Measurements from ENCODE around the gene HSPA1L. TPM values are rescaled to one million over a fixed set of nuclear protein-coding genes. Genes with fewer than 3 reads are reported as not detected.
"Not testable (repeated sequence)": the region's sequence is repeated elsewhere in the genome, so short reads cannot be mapped to it uniquely, and the experiment has no call there.

The HSPA1L gene
- total RNA-seq, 1 donor from 2014 or later: 0.85 TPM

GRCh38 chr6:31813465-31813849 lies 1.6 kb downstream of the HSPA1L start:
- DNase-seq: no peak

GRCh38 chr6:31811645-31812044 lies 3.4 kb downstream of the HSPA1L start:
- no peak for DNase-seq

- DNase-seq: not testable (repeated sequence)
These were observed 6.5 kb downstream of the HSPA1L start for GRCh38 chr6:31808599-31808998.

- peak; percentile 97 for DNase-seq
These were observed 8.4 kb downstream of the HSPA1L start, which contains the start of gene LSM2 for GRCh38 chr6:31806470-31807272. LSM2 (minus strand) TSS chr6:31806966; CDS start chr6:31806757, 209 bp downstream.

- no peak for DNase-seq
These were observed 9.1 kb downstream of the HSPA1L start for GRCh38 chr6:31805939-31806469.

GRCh38 chr6:31801031-31801927 lies 13.8 kb downstream of the HSPA1L start:
- not testable (repeated sequence) for DNase-seq

GRCh38 chr6:31799781-31800180 lies 15.3 kb downstream of the HSPA1L start:
- no peak for DNase-seq

GRCh38 chr6:31797588-31797987 lies 17.5 kb downstream of the HSPA1L start:
- DNase-seq: peak; percentile 44

GRCh38 chr6:31796993-31797385 lies 18.1 kb downstream of the HSPA1L start:
- DNase-seq: no peak

GRCh38 chr6:31795616-31796298 lies 19.3 kb downstream of the HSPA1L start, which contains the start of gene VARS1:
VARS1 (minus strand) TSS chr6:31795752; CDS start chr6:31795217, 535 bp downstream.
- DNase-seq: peak; percentile 94

GRCh38 chr6:31794866-31795615 lies 20.0 kb downstream of the HSPA1L start:
- peak; percentile 23 for DNase-seq

GRCh38 chr6:31794294-31794865 lies 20.7 kb downstream of the HSPA1L start:
- DNase-seq: peak; percentile 41

- not testable (repeated sequence) for DNase-seq
These were observed 21.2 kb downstream of the HSPA1L start for GRCh38 chr6:31793927-31794245.

GRCh38 chr6:31792761-31793171 lies 22.3 kb downstream of the HSPA1L start:
- DNase-seq: peak; percentile 65

- no peak for DNase-seq
These were observed 23.1 kb downstream of the HSPA1L start for GRCh38 chr6:31792090-31792374.

GRCh38 chr6:31791324-31792089 lies 23.6 kb downstream of the HSPA1L start:
- peak; percentile 68 for DNase-seq

- DNase-seq: no peak
These were observed 29.6 kb downstream of the HSPA1L start for GRCh38 chr6:31785475-31785874.

GRCh38 chr6:31784098-31784925 lies 30.8 kb downstream of the HSPA1L start:
- DNase-seq: no peak

GRCh38 chr6:31782126-31782855 lies 32.8 kb downstream of the HSPA1L start:
- no peak for DNase-seq

All from dermis blood vessel endothelial cell (primary cell).